Glomerular visceral epithelial cell (primary cell): ENCODE results near the gene VPS51.

Experiments used
- DNase-seq: peaks from one replicate; pipeline ENCODE4 v3.0.0-alpha.2; 2016; ENCODE audit errors: extremely low spot score

Gene VPS51

GRCh38 chr11:65107078-65107477 lies 11.1 kb downstream of the VPS51 start:
- no peak for DNase-seq

- DNase-seq: no peak
Observed at GRCh38 chr11:65107751-65108468, 11.9 kb downstream of the VPS51 start.

- DNase-seq: no peak
Observed at GRCh38 chr11:65108469-65109123, 12.6 kb downstream of the VPS51 start.

GRCh38 chr11:65109231-65110198 lies 13.5 kb downstream of the VPS51 start:
- DNase-seq: no peak

- DNase-seq: peak; percentile 88
Observed at GRCh38 chr11:65110354-65110861, 14.4 kb downstream of the VPS51 start.

GRCh38 chr11:65111159-65111743 lies 15.2 kb downstream of the VPS51 start:
- DNase-seq: no peak

- DNase-seq: peak; percentile 96
Observed at GRCh38 chr11:65111744-65112545, 15.9 kb downstream of the VPS51 start, which contains the start of gene TM7SF2. Gene TM7SF2 (plus strand): TSS chr11:65111872. CDS start chr11:65112016, 144 bp downstream.

GRCh38 chr11:65112546-65113360 lies 16.7 kb downstream of the VPS51 start:
- peak; percentile 51 for DNase-seq

GRCh38 chr11:65113361-65113756 lies 17.3 kb downstream of the VPS51 start:
- peak; percentile 77 for DNase-seq

GRCh38 chr11:65113839-65114238 lies 17.8 kb downstream of the VPS51 start:
- DNase-seq: no peak

- no peak for DNase-seq
Observed at GRCh38 chr11:65114538-65115171, 18.6 kb downstream of the VPS51 start.

GRCh38 chr11:65115361-65116082 lies 19.5 kb downstream of the VPS51 start:
- DNase-seq: no peak

GRCh38 chr11:65116370-65117205 lies 20.6 kb downstream of the VPS51 start:
- no peak for DNase-seq

GRCh38 chr11:65117206-65118096 lies 21.4 kb downstream of the VPS51 start, which contains the start of gene ZNHIT2:
Gene ZNHIT2 (minus strand): TSS chr11:65117701. CDS start chr11:65117653, 48 bp downstream.
- peak; percentile 99 for DNase-seq

- DNase-seq: no peak
Observed at GRCh38 chr11:65118097-65118837, 22.3 kb downstream of the VPS51 start.
